Embryonic facial prominence (tissue), 1 donor: ENCODE measurements around the gene KCNK10.

Experiments used
- DNase-seq: peaks from one replicate; pipeline ENCODE4 v3.0.0-alpha.2; 2016; ENCODE audit errors: extremely low spot score

KCNK10 gene

GRCh38 chr14:88321692-88322503 lies 1.2 kb downstream of the KCNK10 start:
- no peak for DNase-seq

- no peak for DNase-seq
Measured at GRCh38 chr14:88318406-88318805, 4.7 kb downstream of the KCNK10 start.

DNA sequence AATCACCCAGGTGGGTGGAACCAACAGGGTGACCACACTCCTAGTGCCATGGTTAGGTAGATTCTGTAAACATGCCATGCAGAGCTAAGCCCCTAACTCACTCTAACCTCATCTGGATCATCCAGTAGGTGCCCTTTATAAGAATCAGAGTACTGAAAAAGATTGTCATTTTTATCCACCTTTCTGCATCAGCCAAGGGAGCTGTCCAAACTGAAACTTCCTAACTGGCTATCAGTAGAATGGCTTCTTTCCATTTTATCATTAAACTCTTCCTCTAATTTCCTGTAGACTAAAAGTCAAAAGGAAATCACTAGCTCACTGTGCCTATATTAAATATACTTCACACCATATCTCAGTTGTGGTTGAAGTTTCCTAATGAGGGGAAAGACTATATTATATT lies 6.5 kb downstream of the KCNK10 start:
- no peak for DNase-seq

DNA sequence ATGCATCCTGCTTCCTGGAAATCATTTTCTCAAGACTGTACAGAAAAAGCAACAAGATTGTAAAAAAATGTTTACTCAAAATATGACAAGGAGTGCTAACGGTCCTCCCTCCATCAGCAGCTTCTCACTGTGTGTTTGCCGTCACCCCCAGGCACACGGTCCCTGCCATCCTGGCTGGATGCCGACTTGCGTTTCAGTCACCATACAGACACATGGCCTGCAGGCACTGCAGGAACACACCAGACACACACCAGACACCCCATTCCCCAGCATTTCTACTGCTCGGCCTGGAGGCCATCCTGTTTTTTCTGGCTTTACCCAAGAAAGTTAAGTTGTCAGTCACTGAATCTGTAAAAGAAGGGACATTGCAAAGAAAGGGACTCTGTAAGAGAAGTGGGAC lies 10.8 kb downstream of the KCNK10 start:
- no peak for DNase-seq

DNA sequence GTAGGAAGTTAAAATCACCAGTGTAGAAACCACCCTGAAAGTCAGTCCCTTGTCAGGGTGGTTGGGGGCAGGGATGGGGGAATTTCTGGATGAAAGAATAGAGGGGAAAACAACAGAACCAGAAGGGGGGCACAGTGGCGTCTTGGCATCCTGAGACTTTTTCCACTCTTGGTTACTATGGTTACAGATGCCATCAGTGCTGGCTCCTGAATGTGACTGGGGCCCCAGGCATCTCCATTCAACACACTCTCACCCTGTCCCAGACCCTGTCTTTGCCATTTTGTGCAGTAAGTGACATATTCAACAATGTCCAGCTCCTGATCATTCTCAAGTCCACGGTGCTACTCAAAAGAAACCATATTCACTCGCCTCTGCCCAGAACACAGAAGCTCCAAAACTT lies 11.3 kb downstream of the KCNK10 start:
- DNase-seq: no peak

DNA sequence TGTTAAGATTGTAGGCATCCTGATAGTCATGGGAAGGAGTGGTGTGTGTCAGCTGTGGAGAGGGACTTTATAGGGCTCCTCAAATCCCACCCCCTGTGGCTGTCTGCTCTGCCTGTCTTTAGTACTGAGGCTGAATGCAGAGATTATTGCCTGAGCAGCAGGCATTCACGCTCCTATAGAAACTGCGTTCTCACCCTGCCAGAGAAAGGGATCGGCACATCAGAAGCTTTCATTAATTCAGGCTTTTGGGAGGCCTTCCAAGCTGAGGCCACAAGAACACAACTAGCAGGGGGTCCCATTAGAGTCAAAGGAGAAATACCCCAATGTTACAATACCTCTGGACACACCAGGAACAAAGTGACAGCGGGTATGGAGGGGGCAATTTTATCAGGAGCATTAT lies 12.6 kb downstream of the KCNK10 start:
- no peak for DNase-seq

DNA sequence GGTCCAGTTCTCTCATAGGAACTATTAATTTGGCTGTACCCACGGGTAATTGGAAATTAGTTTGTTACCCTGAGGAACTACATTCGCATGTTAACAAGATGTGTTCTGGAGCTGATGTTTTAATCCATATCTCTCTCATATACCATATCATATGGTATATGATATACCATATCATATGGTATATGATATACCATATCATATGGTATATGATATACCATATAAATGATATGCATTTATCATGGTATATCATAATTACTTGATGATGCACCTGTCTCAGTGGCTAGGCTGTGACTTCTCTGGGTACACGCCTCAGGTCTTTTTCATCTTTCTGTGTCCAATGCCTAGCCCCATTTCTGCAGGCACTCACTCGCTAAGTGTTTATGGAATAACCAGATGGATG lies 13.0 kb downstream of the KCNK10 start:
- no peak for DNase-seq

- DNase-seq: no peak
Measured at GRCh38 chr14:88305528-88306322, 17.3 kb downstream of the KCNK10 start.

DNA sequence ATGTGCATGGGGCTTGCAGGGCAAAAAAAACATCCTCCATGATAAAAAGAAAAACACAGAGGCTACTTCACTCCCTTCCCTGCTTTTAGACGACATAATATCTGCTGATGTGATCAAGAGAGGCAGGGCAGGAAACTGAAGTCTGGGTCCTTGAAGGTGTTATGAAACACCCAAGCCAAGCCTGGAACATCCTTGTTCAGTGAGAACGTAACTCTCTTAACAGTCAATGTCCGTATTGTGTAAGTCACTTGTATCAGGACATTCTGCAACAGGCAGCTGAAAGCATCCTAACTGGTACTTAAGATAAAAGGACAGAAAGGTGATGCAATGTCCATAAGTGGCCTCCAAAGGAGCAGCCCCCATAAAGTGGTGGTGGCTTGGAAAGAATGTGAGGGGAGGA lies 20.0 kb downstream of the KCNK10 start:
- DNase-seq: no peak

DNA sequence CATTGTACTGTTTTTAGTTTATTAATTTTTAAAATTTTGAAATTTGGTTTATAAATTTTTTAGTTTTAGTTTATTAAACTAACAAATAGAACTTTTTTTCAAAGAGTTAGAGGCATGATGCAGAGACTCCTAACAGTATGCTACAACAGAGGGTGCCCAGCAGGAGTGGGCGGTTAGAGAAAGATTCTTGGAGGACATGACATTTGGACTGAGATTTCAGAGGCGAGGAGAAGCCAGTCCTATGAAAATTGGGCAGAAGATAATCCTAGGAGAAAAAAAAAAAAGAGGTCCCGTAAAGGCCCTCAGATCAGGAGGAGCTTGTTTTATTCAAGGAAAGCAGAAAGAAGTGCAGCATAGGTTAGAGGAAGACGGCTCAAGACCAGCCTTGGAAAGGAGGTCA lies 21.7 kb downstream of the KCNK10 start:
- DNase-seq: no peak

DNA sequence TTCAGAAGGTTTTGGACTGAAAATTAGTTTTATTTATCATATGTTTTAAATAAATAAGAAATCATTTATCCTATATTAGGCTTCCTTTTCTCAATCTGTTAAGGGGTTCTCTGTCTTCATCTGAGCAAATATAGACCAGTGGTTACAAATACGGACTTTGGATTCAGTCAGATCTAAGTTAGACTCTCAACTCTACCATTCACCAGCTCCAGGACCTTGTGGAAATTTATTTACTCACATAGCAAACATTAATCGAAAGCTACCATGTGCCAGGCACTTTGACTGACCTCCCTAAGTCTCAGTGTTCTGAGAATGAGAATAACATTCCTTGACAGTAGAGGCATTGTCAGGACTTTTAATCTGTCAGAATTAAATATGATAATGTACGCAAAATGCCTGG lies 22.3 kb downstream of the KCNK10 start:
- no peak for DNase-seq

DNA sequence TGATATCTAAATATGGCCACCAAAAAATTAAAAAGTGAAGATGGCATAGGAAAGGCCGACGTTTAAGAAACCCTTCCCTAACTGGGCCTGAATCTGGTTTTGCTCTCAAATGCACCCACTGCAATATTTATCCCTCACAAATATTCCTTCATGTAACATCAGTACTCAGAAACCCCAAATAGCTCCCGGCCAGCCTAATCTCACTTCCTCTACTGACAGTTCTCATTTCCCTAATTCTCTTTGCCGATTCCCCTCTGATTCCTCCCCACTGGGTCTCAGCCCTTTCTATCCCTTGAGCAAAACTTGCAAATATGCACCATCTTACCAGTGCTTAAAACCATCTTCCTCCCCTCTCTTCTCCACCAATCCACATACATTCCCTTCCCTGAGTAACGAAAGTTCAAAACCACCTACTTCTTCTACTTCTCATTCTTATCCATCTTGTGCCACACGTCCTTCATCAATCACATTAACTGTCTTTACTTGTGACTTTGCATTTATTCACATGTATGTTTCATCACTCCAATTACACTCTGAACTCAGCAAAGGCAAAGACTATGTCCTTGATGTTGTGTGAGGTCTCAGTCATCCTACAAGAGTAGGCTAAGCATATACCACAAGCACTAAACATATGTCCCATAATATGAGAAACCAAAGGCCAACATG lies 23.1 kb downstream of the KCNK10 start:
- no peak for DNase-seq

DNA sequence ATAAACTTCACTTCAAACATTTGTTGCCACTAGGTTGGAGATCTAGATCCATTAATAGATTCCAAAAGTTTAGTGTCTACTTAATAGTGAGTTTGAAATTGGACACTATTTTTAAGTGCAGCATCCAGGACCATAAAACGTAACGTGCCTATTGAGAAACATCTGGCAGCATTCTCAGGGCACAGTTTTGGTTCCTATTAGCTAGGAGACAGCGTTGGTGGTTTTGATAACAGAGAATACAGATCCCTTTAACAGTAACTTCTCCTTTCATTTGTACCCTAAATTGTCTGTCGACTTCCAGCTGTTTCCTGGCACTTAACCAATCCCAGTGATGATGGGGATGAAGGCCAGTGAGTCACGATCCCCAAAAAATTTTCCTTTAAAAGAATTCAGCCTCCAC lies 25.8 kb downstream of the KCNK10 start:
- no peak for DNase-seq

DNA sequence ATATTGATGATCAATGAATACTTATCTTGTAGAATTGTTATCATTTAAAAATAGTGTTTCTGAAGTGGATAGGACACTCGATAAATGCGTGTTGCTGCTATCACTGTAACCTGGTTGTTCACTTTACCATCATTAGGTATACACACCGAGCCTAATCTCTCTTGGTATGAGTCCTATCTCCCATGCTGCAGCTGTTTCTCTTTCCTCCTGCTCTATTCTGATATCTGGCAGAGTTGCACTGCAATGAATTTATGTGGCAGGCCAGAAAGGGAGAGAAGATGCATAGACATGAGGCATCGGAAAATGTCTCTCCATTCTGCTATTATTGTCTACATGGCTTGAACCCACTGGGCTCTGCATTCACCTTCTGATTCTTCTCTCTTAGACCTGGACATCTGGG lies 26.7 kb downstream of the KCNK10 start:
- DNase-seq: no peak

GRCh38 chr14:88289996-88290395 lies 33.1 kb downstream of the KCNK10 start:
- no peak for DNase-seq

GRCh38 chr14:88289234-88289633 lies 33.8 kb downstream of the KCNK10 start:
- DNase-seq: no peak

DNA sequence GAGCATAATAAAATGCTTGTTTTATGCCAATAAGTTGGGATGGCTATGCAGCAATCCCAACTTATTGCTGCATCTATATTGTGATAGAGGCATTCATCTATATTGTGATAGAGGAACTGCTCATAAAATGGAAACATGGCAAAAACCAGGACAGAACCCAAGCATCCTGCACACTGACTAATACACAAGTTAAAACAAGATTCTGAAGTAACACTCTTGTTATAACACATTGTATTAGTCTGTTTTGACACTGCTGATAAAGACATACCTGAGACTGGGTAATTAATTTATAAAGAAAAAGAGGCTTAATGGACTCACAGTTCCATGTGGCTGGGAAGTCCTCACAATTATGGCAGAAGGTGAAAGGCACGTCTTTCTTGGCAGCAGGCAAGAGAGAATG lies 36.8 kb downstream of the KCNK10 start:
- DNase-seq: no peak

DNA sequence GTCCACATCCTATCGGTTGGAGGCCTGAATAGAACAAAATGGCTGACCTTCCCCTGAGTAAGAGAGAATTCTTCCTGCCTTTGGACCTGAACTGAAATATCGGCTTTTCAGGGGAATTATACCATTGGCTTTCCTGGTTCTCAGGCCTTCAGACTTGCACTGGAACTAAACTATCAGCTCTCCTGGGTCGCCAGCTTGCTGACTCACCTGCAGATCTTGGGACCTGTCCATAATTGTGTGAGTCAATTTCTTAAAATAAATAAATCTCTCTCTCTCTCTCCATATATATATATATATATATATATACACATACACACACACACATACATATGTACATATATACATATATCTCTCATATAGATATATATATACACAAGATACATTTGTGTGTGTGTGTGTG lies 41.6 kb downstream of the KCNK10 start:
- no peak for DNase-seq

DNA sequence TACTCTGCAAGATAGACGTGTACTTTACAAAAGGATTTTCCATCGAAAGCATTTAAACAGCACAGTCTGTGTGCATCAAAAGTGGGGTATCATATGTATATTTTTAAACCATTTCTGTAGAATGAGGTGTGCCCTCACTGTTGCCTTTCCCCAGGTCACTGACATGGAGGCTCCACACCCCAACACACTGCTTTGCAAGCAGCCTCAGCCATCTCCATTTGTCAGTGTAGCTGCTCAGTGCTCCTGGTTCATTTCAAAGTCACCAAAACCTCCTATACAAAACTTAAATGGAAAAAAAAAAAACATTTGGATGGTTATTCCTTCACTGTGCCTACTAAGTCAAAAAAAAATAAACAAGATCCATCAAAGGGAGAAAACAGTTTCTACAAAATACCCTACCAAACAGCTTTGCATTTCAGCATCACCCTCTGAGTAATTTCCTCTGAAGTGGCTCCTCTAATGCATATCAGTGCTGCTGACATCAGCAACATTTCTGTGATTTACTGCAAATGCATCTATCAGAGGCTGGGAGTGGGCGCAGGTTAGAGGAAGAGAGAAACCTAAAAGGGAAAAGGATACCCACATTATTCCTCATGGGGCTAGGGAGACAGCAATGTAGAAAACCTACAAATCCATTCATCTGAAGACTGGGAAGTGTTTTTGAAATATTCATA lies 46.0 kb downstream of the KCNK10 start:
- DNase-seq: no peak

GRCh38 chr14:88272390-88273269 lies 50.4 kb downstream of the KCNK10 start:
- DNase-seq: no peak

DNA sequence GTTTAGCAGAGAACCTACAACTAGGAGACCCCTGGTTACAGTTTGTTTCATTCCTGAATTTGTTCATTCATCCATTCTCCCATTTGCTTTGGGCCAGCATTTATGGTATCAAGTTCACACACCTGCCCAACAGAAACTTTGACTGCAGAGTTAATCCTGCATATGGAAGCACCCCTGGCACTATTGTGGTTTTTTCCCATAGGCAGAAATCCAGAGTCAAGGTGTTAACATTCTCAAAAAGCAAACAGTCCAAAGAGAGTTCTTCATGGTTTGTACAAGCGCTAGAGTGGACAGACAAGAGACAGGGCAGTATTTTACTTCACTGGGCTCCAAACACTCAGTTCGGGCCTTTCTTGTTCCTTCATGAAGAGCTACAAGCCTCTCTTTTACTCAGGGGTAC lies 51.9 kb downstream of the KCNK10 start:
- DNase-seq: no peak
